Heart left ventricle (tissue), 16 donors: ENCODE measurements around the gene GANC. TPM values are rescaled to one million over a fixed set of nuclear protein-coding genes. Genes with fewer than 3 reads are reported as not detected.

Source experiments
- ATAC-seq, 4 donors: fragments of 200-7000 bp; cut with Tn5 transposase; one replicate each; pipeline ENCODE4 v1.9.1; 2020 to 2022; ENCODE audit warnings: moderate library complexity in 4 of 4, mild to moderate bottlenecking in 3 of 4, moderate number of reproducible peaks in 1 of 4
- DNase-seq, 5 donors: peaks; one replicate each; pipeline ENCODE4 v3.0.0-alpha.2; 2020
- H3K27ac ChIP-seq, 12 donors: fragments of 200-600 bp; sonication (generic) in 4 of 12; one replicate each; pipeline versions ENCODE4 v1.5.0 to v1.8.0; 2016 to 2022; ENCODE audit warnings: mild to moderate bottlenecking in 2 of 12
- H3K27me3 ChIP-seq, 9 donors: fragments of 200-600 bp; sonication (generic) in 2 of 9; one replicate each; pipeline versions ENCODE4 v1.5.1 to v1.8.0; 2016 to 2022; ENCODE audit warnings: mild to moderate bottlenecking in 3 of 9
- H3K36me3 ChIP-seq, 9 donors: fragments of 200-600 bp; sonication (generic) in 2 of 9; one replicate each; pipeline versions ENCODE4 v1.5.0 to v1.8.0; 2018 to 2022; ENCODE audit warnings: mild to moderate bottlenecking in 2 of 9
- H3K4me1 ChIP-seq, 12 donors: fragments of 200-600 bp; sonication (generic) in 4 of 12; one replicate each; pipeline versions ENCODE4 v1.5.0 to v1.8.0; 2016 to 2022; ENCODE audit warnings: mild to moderate bottlenecking in 3 of 12
- H3K4me3 ChIP-seq, 12 donors: fragments of 200-600 bp; sonication (generic) in 4 of 12; one replicate each; pipeline versions ENCODE4 v1.5.0 to v1.8.0; 2017 to 2022; ENCODE audit warnings: mild to moderate bottlenecking in 9 of 12, moderate library complexity in 4 of 12
- H3K9me3 ChIP-seq, 12 donors: fragments of 200-600 bp; sonication (generic) in 4 of 12; one replicate each; pipeline versions ENCODE4 v1.5.0 to v1.8.0; 2016 to 2022; ENCODE audit warnings: mild to moderate bottlenecking in 1 of 12
- CTCF ChIP-seq, 12 donors: fragments of 200-600 bp; sonication (generic) in 4 of 12; IDR thresholded peaks; one replicate each; pipeline versions ENCODE4 v1.5.0 to v1.8.0; 2018 to 2022; ENCODE audit warnings: antibody characterized with exemption in 12 of 12, mild to moderate bottlenecking in 5 of 12
- POLR2A ChIP-seq, 2 donors: fragments of 450-650 bp; IDR thresholded peaks; one replicate each; pipeline ENCODE4 v1.6.1; 2017; ENCODE audit warnings: antibody characterized with exemption in 2 of 2, mild to moderate bottlenecking in 2 of 2, moderate library complexity in 2 of 2
- WGBS, 4 donors: extraction: QIAGEN DNeasy Blood & Tissue Kit in 2 of 4; methylation state at CpG; one replicate each; pipeline versions ENCODE4 v1.1.5 to v1.1.7; 2013 to 2018; 5-methylcytosine and 5-hydroxymethylcytosine counted together
- intact Hi-C, 10 donors: fragments of 100-400 bp; cut with DNase I; formaldehyde crosslinking; loops; one replicate each; pipeline versions ENCODE4 v1.11.1 to v1.14.2; 2022
- polyA plus RNA-seq, 2 donors: library from polyadenylated mRNA; stranded (reverse); fragments of 200-250 nt; gene quantifications; one replicate each; pipeline ENCODE4 v1.2.3, GENCODE V29; 2013
- total RNA-seq, 9 donors: library from RNA; depleted of rRNA in 2 of 9; stranded (reverse); fragments of >200 nt in 2 of 9; fragmentation: NEBNext Ultra II Directional in 3 of 9; extraction: Animal tissue kit (Norgen Biotek cat#: 25700) in 3 of 9; gene quantifications; one replicate each; pipeline versions ENCODE4 v1.1.0 to v1.2.4, GENCODE V29; 2016 to 2023
- donor health status: ischemic (EF 13 %, LVEDD 7.1; RV severe dilation, severe dysfunction).
- donor health status: healthy with polysubstance abuse.
- donor health status: DM: no; HTN: yes; CAD: no.
- donor health status: DM: no; HTN: no; CAD: no.
- donor health status: ischemic (EF 25% LVEDD 6.9; RV normal size, moderate dysfunction).
- donor health status: ischemic (EF 25% LVEDD 5.7; RV mildly dilated, moderate dysfunction).
- donor health status: healthy.
- donor health status: DM: yes; HTN: yes; CAD: no.
- donor health status: ischemic (EF 35%, LVEDD 5.7; RV mildly dilated, moderate dysfunction).
- donor health status: nonischemic (EF 11% LVEDD 7.7; RV severe dilation, severe dysfunction).
- donor health status: DM: yes; HTN: yes; CAD: no.
- donor health status: PGD.
- donor health status: ischemic (EF 29% LVEDD 5.4; RV normal size, mild dysfunction).
- donor health status: nonischemic (EF 23%, LVEDD 6.1; RV moderate dilation, normal function).

The GANC gene
- total and polyA plus RNA-seq, 11 donors, result 6.8 to 30.2 (median 17.0) TPM

- no peak overlapping the region for H3K27ac ChIP-seq
- intact Hi-C loops, result no loop called here
- H3K9me3 ChIP-seq, result no peaks in the 10 kb centered on the region
- WGBS, 4 donors, result 91 to 95% (median 94%) methylated on average over 5 of the region's 5 CpGs
- no peaks in the 10 kb centered on the region for H3K27me3 ChIP-seq
- ATAC-seq (no peak), DNase-seq (no peak)
- no peak overlapping the region for H3K4me3 ChIP-seq
- H3K36me3 ChIP-seq, result peaks cover 0 to 6% (median 0%) of the 10 kb centered on the region in 9 donors
- TF ChIP-seq POLR2A (IDR thresholded peaks at IDR 0.05), result no peak
- no peak for TF ChIP-seq CTCF (IDR thresholded peaks at IDR 0.05)
- H3K4me1 ChIP-seq, result peaks cover 0 to 6% (median 0%) of the 10 kb centered on the region in 12 donors
These were observed 93.0 kb downstream of the GANC start for GRCh38 chr15:42365921-42366550.

- no peak for TF ChIP-seq CTCF (IDR thresholded peaks at IDR 0.05)
- no peak for TF ChIP-seq POLR2A (IDR thresholded peaks at IDR 0.05)
- intact Hi-C loops, result no loop called here
- H3K27ac ChIP-seq, result no peak overlapping the region
- H3K4me3 ChIP-seq, result no peak overlapping the region
- H3K27me3 ChIP-seq, result no peaks in the 10 kb centered on the region
- WGBS, 4 donors, result 73 to 87% (median 75%) methylated on average over 5 of the region's 5 CpGs
- peak in 3 of 4 donors; percentile 32 to 78 (median 53) for ATAC-seq
- peaks cover 0 to 6% (median 0%) of the 10 kb centered on the region in 9 donors for H3K36me3 ChIP-seq
- DNase-seq, result no peak
- peaks cover 0 to 6% (median 0%) of the 10 kb centered on the region in 12 donors for H3K4me1 ChIP-seq
- no peaks in the 10 kb centered on the region for H3K9me3 ChIP-seq
These were observed 94.0 kb downstream of the GANC start for GRCh38 chr15:42367041-42367440.

GRCh38 chr15:42368096-42368495 is 95.1 kb downstream of the GANC start:
- no peak overlapping the region for H3K27ac ChIP-seq
- WGBS, 4 donors, result 83 to 88% (median 87%) methylated on average over 3 of the region's 3 CpGs
- intact Hi-C loops, result no loop called here

GRCh38 chr15:42371096-42371495 is 98.1 kb downstream of the GANC start:
- intact Hi-C loops, result loop anchor here in 1 of 10 donors (10.0 kb wide), 1 partner anchor 76 kb away; no protein-coding TSS in a partner anchor
- H3K27ac ChIP-seq, result no peak overlapping the region
- DNase-seq (no peak), ATAC-seq (no peak)
- no peaks in the 10 kb centered on the region for H3K27me3 ChIP-seq
- TF ChIP-seq CTCF (IDR thresholded peaks at IDR 0.05), result no peak
- TF ChIP-seq POLR2A (IDR thresholded peaks at IDR 0.05), result no peak
- H3K4me3 ChIP-seq, result no peak overlapping the region
- WGBS, 4 donors, result 83 to 87% (median 85%) methylated on average over 2 of the region's 2 CpGs
- H3K36me3 ChIP-seq, result no peaks in the 10 kb centered on the region
- H3K9me3 ChIP-seq, result no peaks in the 10 kb centered on the region
- H3K4me1 ChIP-seq, result peaks cover 0 to 9% (median 0%) of the 10 kb centered on the region in 12 donors

More at GRCh38 chr15:42368096-42368495, 95.1 kb downstream of the GANC start:
- Histone ChIP-seq H3K9me3 (no peaks in the 10 kb centered on the region), H3K4me3 (no peak overlapping the region), H3K27me3 (no peaks in the 10 kb centered on the region), H3K36me3 (no peaks in the 10 kb centered on the region), H3K4me1 (peaks cover 0 to 6% (median 0%) of the 10 kb centered on the region in 12 donors)
- ATAC-seq, result no peak
- no peak for DNase-seq
- TF ChIP-seq POLR2A (IDR thresholded peaks at IDR 0.05), result no peak
- no peak for TF ChIP-seq CTCF (IDR thresholded peaks at IDR 0.05)
